GM21367 (cell line): ENCODE data around the gene APBB2.

Experiments used
- ATAC-seq: cut with Tn5 transposase; IDR thresholded peaks from one replicate; pipeline ENCODE4 v1.9.1; 2021; ENCODE audit not compliant: unreplicated experiment

APBB2 gene

GRCh38 chr4:40789771-40790170 is 424.6 kb downstream of the APBB2 start:
- no peak for ATAC-seq

GRCh38 chr4:40789031-40789430 is 425.3 kb downstream of the APBB2 start:
- no peak for ATAC-seq

- ATAC-seq, result no peak
These were observed 426.0 kb downstream of the APBB2 start for GRCh38 chr4:40788331-40788730.

- ATAC-seq, result no peak
These were observed 428.6 kb downstream of the APBB2 start for GRCh38 chr4:40785727-40786126.

- ATAC-seq, result no peak
These were observed 431.5 kb downstream of the APBB2 start for GRCh38 chr4:40782876-40783275.

- ATAC-seq, result no peak
These were observed 436.3 kb downstream of the APBB2 start for GRCh38 chr4:40778090-40778489.

GRCh38 chr4:40769266-40769665 is 445.1 kb downstream of the APBB2 start:
- no peak for ATAC-seq

- peak; percentile 96 for ATAC-seq
These were observed 451.1 kb downstream of the APBB2 start for GRCh38 chr4:40763228-40763716.
